Activated CD4-positive, alpha-beta T cell treated with anti-CD3 and anti-CD28 coated beads, Interleukin-2, amount 50 U/mL, for 24 hours (primary cell): ENCODE data around the gene PPP4R3A.
"Not testable (repeated sequence)": the region's sequence is repeated elsewhere in the genome, so short reads cannot be mapped to it uniquely, and the experiment has no call there.

ENCODE experiments used
- DNase-seq, 2 donors: peaks; one replicate each; pipeline ENCODE4 v3.0.0-alpha.2; 2020; ENCODE audit warnings: low read depth in 1 of 2, low spot score in 1 of 2

Gene PPP4R3A

DNA sequence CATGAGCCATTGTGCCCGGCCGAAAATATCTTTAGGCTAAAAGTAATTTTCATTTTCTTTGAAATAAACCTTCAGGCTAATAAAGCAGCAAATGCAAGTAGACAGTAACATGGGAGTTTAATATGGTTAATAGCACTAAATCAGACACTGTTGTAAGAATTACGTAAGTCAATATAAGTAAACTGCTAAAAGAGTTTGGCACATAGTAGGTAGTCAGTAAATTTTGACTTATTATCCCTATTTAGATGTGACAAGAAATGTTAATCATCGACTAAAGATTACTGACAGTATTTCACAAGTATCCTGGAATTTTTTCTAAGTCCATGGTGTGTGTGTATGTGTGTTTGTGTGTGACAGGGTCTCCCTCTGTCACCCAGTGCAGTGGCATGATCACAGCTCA lies 3.9 kb downstream of the PPP4R3A start:
- DNase-seq = no peak

DNA sequence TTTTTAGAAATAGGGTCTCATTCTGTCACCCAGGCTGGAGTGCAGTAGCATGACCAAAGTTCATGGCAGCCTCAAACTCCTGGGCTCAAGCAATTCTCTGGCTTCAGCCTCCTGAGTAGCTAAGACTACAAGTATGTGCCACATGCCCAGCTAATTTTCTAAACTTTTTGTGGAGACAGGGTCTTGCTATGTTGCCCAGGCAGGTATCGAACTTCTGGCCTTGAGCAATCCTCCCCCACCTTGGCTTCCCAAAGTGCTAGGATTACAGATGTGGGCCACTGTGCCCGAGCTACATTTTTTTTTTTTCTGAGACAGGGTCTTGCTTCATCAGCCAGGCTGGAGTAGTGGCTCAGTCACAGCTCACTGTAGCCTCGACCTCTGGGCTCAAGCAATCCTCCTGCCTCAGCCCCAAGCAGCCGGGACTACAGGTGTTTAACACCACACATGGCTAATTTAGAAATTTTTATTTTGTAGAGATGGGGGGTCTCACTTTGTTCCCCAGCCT lies 7.1 kb downstream of the PPP4R3A start:
- no peak for DNase-seq

DNA sequence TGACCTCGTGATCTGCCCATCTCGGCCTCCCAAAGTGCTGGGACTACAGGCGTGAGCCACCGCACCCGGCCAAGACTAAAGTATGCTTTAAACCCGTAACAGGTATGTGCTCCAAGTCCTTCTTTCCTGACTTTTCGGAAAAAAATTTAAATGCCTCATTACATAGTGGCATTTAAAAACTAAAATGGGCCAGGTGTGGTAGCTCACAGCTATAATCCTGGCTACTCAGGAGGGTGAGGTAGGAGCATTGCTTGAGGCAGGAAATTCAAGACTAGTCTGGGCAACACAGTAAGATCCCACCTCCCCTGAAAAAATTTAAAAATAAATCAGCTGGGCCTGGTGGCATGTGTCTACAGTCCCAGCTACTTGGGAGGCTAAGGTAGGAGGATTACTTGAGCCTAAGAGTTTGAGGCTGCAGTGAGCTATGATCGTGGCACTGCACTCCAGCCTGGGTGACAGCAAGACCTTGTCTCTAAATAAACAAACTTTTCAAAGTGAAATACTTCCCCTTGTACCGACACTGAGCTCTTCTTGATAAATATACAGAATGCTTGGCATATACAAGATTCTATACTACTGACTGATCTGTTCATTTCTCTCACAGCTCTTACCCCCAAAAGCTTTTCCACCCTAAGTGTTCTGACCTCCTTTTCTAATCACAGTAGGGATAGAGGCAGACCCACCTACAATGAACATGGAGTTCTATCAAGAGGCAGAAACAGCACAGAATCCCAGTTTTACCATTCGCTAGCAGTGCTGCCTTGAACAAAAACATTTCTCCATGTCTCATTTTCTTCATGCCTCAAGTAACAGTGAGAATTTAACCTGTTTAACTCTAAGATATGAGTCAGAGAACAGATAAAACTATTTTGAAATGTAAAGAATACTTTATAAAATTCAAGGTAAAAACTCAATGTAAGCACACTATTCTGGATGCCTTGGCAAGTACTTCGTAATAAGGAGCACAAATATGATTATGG lies 7.9 kb downstream of the PPP4R3A start:
- no peak for DNase-seq

- DNase-seq = no peak
Observed at GRCh38 chr14:91501348-91501747, 8.8 kb downstream of the PPP4R3A start.

DNA sequence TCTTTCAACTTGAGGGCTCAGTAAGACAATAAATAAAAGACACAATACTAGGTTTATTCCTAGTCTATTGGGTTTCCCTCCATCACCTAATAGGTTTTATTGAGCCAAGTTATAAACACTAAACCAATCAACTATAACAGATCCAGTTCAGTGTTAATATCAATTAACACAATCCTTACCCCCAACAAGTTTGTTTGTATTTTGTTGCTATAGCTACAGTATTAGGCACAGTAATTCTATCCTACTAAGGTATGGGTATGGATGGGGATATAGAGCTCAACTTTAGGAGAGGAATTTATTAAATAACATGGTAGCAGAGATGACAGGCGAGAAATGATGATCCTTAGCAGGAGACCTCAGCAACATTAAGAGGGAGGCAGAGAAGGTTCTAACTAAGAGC lies 13.3 kb downstream of the PPP4R3A start:
- DNase-seq = no peak

GRCh38 chr14:91494392-91495065 lies 15.6 kb downstream of the PPP4R3A start:
- not testable (repeated sequence) for DNase-seq

DNA sequence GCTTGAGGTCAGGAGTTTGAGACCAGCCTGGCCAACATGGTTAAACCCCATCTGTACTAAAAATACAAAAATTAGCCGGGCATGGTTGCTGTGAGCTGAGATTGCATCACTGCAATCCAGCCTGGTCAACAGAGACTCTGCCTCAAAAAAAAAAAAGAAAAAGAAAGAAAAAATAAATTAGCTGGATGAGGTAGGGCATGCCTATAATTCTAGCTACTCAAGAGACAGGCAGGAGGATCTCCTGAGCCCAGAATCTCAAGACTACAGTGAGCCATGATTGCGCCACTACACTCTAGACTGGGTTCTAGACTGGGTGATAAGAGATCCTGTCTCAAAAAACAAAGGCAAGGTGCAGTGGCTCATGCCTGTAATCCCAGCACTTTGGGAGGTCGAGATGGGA lies 16.9 kb downstream of the PPP4R3A start:
- no peak for DNase-seq

DNA sequence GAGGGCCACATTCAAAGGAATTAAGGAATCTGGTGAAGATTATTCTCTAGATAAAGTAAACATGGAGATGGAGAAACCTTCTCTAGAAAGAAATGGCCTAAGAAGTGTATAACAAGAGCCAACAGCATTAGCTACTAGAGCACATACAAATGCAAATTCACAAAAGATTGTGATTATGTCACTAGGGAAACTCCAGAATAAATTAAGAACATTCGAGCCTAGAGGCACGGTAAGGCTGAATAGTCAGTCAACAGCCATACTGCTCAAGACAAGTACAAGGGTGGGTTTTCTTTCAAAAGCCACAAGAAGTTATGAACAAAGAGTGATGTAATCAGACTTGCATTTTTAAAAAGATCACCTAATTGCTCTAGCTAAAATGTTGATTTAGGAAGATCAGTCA lies 25.4 kb downstream of the PPP4R3A start:
- DNase-seq = no peak

DNA sequence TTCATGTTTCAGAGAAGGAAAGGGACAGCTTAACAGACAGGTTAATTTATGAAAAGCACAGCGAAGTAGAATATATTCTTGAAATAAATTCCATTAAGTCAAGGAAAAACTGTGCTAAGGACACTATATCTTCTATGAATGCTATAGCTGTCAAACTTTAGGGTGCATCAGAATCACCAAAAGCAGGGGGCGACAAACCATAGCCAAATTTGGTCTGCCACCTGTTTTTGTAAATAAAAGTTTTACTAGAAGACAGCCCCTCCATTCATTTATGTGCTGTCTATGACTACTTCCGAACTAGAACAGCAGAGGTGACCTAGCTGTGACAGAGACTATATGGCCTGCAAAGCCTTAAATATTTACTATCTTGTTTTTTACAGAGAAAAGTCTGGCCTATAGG lies 25.9 kb downstream of the PPP4R3A start:
- no peak for DNase-seq

DNA sequence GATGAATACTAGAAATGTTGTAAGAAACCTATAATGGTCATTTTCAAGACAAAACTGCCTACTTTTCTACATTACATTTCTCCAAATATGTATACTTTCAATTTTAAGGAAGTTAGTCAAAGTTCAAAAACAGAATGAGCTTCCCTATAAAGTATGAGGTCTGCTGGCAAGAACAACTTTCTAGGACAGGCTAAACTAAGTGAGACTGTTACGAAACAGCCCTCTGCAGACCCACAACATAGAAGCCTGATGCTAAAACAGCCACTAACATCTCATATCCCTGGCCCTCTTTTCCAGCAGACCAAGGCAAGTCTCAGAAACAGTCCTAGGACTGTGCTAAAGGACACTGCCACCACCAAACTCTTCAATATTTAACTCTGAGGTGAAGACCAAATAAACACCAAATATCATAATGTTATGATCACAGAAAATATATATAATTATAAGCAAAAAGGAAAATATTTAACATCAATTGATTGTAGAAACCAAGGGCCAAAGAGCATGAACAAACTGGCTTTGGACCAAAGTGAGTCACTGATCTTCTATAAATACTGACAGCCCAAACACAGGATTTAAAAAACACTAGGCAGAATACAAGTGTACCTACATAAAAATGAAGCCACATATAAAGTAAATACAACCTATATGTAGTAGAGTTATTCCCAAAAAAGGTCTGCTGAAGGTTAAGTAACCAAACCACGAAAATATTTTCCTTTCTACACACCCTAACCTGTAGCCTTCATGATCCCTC lies 27.7 kb downstream of the PPP4R3A start:
- no peak for DNase-seq

DNA sequence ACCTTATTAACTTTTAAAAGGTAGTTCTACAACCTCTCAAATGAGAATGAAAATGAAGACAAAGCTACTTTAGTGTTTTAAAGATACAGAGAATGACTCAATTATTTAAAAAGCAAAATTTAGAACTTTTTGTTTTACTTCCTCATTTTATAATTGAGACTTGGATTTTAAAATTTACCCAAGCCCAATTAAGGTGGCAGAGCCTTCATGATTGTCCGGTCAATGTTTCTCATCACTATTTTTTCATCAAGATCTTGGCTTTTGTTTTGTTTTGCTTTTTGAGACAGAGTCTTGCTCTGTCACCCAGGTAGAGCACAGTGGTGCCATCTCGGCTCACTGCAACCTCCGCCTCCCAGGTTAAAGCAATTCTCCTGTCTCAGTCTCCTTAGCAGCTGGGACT lies 32.7 kb downstream of the PPP4R3A start:
- no peak for DNase-seq

DNA sequence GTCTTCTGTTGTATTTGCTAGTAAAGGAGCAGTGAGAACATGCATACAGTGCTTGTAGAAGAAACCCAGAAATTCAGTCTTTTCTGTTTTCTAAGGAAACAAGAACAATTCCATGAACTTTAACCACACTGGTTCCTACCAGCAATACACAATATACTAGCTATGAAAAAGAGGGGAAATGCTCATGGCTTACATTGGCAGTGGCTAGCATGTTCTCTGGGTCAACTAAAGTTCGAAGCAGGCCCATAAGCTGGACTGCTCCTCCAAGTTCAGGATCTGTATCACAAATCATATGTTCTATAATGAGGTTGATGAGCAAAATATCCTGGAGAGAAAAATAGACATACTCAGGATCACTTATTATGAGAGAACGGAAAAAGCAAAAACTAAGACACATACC lies 37.1 kb downstream of the PPP4R3A start:
- no peak for DNase-seq

- DNase-seq = no peak
Observed at GRCh38 chr14:91470216-91470615, 39.9 kb downstream of the PPP4R3A start.

GRCh38 chr14:91466192-91466591 lies 43.9 kb downstream of the PPP4R3A start:
- DNase-seq = no peak

DNA sequence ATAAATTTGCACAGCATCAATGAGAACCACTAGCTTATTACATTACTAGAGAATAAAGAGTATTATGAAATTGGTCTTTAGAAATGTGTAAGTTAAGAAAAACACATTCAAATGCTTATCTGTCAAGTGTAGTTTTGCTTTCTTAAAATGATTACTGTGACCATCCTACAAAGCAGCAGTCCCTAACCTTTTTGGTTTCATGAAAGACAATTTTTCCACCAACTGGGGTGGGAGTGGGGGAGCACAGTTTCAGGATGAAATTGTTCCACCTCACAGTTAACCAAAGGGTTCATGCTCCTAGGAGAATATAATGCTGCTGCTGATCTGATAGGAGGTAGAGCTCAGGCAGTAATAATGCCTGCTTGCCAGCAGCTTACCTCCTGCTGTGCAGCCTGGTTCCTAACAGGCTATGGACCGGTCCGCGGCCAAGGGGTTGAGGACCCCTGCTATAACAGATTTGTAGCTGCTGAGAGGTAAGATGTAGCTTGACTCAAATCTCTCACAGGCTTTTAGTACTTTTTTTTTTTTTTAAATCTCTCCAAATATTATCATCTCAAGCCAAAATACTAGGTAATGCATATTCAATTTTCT lies 45.4 kb downstream of the PPP4R3A start:
- no peak for DNase-seq

- no peak for DNase-seq
Observed at GRCh38 chr14:91458612-91459011, 51.5 kb downstream of the PPP4R3A start.

DNA sequence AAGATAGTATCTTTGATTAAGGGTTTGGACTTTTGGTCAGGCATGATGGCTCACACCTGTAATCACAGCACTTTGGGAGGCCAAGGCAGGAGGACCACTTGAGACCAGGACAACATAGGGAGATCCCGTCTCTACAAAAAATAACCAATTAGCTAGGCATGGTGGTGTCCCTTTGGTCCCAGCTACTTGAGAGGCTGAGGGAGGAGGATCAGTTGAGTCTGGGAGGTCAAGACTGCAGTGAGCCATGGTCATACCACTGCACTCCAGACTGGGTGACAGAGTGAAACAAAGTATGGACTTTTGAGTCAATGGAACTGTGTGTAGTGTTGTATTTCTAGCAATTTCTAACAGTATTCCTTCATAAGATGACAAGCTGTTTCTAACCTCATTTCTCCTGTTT lies 53.8 kb downstream of the PPP4R3A start:
- no peak for DNase-seq

DNA sequence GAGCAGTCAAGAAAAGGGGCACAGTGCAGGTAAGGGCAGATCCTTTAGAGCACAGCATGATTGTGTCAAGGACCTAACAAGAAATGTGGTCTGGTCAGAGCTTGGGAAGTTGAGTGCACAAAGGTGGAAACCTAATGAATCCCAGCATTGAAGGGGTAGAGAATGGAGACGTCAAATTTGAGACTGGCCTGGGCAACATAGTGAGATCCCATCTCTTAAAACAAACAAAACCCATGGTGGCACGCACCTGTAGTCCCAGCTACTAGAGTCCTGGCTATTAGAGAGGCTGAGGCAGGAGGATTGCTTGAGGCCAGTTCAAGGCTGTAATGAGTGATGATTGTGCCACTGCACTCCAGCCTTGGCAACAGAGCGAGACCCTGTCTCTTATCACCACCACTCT lies 55.5 kb downstream of the PPP4R3A start:
- no peak for DNase-seq

DNA sequence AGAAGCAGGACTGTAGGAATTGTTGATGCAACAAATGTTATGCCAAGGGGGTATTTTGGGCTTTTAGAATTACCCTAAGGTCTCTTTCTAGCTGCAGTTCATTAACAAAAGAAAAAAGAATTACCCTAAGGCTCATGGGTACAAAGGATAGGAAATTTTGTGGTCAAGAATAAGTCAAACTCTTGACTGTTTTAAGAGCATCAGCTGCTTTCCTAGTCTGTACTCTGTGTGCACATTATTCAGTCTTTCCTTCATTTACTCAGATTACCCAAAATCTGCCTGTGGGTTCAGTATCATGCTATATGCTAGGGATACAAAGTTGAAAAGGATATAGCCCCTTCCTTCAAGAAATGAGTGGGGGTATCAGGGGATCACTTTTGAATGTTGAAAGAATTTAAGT lies 56.0 kb downstream of the PPP4R3A start:
- no peak for DNase-seq

DNA sequence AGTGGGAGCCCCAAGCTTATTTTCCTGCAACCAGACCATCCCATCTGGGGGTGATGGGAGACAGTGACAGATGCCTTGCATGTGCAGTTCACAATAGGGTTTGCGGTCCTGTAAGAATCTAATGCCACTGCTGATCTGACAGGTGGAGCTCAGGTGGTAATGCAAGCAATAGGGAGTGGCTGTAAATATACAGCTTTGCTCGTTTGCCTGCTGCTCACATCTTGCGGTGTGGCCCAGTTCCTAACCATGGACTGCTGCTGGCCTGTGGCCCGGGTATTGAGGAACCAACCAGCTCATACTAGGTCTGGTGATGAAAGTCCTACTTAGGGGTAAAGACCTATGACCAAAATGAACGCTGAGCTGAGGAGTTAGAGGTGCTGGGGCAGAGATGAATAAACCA lies 56.4 kb downstream of the PPP4R3A start:
- no peak for DNase-seq

DNA sequence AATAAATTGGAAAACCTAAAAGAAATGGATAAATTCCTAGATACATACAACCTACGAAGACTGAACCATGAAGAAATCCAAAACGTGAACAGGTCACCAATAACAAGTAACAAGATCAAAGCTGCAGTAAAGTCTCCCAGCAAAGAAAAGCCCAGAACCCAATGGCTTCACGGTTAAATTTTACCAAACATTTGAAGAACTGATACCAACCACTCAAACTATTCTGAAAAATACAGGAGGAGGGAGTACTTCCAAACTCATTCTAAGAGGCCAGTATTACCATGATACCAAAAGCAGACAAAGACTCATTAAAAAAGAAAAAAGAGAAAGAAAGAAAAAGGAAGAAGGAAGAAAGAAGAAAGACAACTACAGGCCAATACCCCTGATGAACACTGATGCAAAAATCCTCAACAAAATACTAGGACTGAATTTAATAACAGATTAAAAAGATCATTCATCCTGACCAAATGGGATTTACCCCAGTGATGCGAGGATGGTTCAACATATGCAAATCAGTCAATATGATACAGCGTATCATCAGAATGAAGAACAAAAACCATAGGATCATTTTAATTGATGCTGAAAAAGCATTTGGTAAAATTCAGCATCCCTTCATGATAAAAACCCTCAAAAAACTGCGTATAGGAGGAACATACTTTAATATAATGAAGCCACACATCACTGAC lies 65.6 kb downstream of the PPP4R3A start:
- no peak for DNase-seq
